ENCODE data around the gene DDX4.
"Not testable (repeated sequence)": the region's sequence is repeated elsewhere in the genome, so short reads cannot be mapped to it uniquely, and the experiment has no call there.

DDX4 gene

DNA sequence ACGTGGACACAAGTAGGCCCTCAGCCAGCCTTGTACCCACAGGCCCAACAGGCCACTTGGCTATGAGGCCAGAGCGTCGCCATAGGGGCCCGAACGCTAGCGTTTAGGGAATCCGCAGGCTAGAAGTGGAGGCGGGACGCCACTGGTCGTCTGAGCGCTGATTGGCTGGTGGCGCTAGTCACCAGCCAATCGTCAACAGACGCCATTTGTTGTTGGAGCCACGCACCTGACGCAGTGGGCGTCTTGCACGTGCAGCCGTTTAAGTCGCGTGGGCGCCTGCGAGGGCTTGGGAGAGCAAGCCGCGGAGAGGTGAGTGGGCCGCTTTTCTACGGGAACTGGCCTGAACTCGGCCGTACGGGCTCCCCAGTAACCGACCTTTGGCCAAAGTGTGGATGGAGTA lies at the start of gene DDX4:
DDX4 (plus strand) TSS at position 269 of the 400 bp plus-strand sequence. CDS start 903 bp downstream, outside the sequence.
- no peak for DNase-seq

DNA sequence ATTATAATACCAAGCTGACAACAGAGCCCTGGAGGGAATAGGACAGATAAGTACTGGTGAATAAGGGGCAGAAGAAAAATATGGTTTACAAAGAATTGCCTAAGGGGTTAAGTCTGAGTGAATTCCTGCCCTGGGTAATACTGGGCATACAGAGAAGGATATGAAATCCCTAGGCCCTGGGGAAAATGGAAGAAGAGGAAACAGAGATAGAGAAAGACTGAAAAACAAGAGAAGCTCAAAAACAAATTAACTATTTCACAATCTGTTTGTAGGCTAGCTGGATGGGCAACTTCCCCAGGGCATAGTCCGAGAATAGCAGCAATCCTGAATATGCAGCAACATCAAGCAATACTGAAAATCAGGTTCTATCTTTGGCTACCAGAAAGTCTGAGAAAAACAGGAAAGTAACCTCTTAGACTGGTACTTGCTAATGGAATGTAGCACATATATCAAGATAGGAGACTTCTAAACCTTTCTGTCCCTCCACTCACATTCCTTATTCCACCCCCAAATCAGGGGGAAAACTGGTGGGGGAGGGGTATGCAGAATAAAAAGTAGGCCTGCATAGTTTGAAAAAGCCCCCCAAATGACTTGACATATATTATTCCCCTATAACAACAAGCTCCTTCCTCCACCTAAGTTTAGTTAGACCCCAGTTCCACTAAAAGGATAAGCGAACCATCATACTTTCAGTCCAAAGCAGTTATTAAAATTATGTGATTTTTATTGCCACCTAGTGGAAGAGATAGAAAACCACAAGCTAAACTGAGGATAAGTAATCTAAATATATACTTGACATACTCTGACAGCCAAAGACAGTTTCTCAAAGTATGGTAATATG lies 46.4 kb upstream of the DDX4 start:
- DNase-seq, result peak; percentile 34

GRCh38 chr5:55692106-55692417 lies 45.8 kb upstream of the DDX4 start:
- no peak for DNase-seq

GRCh38 chr5:55692509-55692908 lies 45.4 kb upstream of the DDX4 start:
- no peak for DNase-seq

DNA sequence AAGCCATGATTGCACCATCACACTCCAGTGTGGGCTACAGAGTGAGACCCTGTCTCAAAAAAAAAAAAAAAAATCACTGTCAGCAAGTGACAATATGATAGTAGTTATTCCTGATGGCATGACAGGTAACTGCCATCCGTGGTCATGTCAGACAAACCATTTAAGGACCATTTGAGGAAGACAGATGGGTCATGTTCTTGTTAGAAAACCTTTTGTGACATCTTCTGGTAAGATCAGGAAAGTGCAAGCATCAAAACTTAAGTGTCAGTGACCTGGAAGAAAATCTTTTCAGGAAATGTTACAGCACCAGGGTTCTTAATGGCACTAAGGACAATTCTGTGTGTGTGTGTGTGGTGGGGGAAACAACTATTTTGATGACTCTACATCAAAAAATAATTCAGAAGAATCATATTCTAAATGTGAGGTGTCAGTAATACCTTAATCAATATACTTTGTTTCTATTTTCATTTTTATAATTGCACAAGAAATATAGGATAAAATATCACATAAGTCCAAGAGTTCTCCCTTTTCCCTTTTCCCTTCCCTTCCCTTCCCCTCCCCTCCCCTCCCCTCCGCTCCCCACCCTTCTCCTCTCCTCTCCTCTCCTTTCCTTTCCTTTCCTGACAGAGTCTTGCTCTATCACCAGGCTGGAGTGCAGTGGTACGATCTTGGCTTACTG lies 43.6 kb upstream of the DDX4 start:
- DNase-seq, result no peak

GRCh38 chr5:55696704-55697103 lies 41.2 kb upstream of the DDX4 start:
- not testable (repeated sequence) for DNase-seq

DNA sequence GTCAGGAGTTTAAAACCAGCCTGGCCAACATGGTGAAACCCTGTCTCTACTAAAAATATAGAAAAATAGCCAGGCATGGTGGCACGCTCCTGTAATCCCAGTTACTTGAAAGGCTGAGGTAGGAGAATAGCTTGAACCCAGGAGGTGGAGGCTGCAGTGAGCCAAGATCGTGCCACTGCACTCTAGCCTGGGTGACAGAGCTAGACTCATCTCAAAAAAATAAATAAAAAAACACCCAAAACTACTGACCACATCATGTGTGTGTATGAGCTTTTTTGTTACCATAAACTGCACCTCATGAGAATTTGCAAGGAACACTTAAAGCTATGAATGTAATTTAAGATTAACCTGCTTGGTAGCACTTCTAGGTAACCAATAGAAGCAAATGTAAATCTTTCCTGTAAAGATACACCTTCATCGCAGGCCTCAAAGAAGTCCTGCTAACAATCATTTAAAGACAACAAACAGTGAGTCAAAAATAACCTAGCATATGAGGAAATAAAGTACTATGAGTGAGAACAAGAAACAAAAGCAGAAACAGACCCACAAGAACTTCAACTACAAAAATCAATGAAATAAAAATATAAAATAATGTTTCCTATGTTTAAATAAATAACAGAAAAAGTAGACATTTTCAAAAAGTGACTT lies 38.7 kb upstream of the DDX4 start:
- no peak for DNase-seq

GRCh38 chr5:55700745-55701144 lies 37.1 kb upstream of the DDX4 start:
- no peak for DNase-seq

GRCh38 chr5:55701462-55702103 lies 36.3 kb upstream of the DDX4 start:
- DNase-seq, result no peak

DNA sequence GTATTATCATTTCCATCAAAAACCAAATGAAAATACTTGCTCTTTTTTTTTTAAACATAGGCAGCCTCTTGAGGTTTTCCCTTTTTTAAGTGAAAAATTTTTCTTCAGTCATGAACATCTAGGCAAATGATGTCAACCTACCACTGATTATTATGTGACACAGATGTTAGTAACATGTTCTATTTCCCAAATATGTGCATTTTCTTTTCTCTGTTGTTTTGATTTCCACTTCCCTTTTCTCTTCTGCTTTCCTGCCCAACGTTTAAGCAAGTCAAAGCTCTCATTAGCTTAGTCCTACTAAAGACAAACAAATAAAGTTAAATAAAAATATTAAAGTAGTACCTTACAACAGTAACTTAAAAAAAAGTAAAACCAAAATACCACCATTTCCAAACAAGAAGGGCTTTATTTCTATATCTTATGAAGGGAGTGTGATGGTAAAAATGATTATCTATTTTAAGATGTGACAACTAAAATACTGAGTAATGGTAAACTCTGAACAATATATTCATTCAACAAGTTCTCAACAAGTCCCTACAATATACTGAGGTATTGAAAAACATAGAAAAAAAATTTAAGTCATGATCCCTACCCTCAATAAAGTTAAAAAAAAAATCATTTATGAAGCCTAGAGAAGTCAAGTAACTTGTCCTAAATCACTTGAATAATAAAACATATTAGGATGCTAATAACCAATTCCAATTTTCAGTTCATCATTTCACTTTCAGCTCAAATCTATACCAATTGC lies 35.1 kb upstream of the DDX4 start:
- DNase-seq, result no peak

DNA sequence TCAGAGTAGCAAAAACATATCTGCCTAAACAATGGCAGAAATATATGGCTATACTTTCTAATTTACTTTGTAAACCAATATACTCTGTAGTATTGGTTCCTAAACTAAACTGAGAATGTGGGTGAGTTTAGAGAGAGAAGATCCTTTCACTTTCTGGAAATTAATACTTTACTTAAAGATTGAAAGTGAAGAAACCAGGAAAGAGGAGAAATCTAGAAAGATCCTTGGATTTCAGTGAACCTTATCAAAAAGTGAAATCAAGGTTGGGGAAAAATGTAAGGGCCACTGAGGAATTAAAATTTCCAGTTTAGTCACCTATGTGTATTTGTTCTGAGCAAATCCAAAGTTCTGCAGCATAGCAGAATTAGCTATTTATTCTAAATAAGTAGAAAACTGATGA lies 31.6 kb upstream of the DDX4 start:
- no peak for DNase-seq

DNA sequence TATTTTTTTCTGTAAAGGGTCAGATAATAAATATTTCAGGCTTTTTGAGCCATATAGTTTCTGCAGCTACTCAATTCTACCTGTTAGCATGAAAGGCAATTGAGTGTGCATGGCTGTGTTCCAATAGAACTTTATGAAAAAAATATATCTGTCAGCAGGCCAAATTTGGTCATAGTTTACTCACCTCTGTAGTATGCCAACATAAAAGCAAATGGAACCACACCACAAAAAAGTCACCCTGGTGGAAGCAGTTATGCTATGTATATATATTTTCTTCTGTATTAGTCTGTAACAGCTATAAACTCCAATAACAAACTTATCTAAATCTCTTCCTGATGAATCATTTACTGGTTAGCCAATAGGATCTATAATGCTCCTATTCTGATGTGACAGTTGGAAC lies 29.1 kb upstream of the DDX4 start:
- no peak for DNase-seq

- no peak for DNase-seq
Measured at GRCh38 chr5:55711507-55712022, 26.3 kb upstream of the DDX4 start.

- DNase-seq, result peak; percentile 89
Measured at GRCh38 chr5:55712023-55712859, 25.6 kb upstream of the DDX4 start, which contains the start of gene SLC38A9. Gene SLC38A9 (minus strand): TSS chr5:55712324. CDS start chr5:55697958, 14,366 bp downstream.

- DNase-seq, result no peak
Measured at GRCh38 chr5:55713871-55714270, 24.0 kb upstream of the DDX4 start.

DNA sequence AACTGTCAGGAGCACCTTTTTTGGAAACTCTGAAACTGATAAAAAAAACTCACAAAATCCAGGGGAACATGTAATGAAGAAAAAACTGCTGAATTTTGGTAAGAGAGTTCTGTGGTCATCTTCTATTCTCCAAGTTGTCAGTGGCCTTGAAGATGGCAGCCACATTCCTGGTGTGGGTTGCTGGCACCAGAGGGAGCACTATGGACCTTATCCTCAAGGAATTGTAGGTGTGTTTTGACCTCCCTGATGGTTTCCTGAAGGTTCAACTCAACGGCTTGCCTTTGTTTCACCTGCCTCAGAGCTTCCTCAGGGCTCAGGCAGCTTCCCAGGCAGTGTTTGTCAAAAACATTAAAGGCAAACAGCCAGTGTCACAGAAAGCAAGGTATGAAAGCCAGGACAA lies 23.5 kb upstream of the DDX4 start:
- DNase-seq, result no peak

- no peak for DNase-seq
Measured at GRCh38 chr5:55714749-55715148, 23.1 kb upstream of the DDX4 start.

DNA sequence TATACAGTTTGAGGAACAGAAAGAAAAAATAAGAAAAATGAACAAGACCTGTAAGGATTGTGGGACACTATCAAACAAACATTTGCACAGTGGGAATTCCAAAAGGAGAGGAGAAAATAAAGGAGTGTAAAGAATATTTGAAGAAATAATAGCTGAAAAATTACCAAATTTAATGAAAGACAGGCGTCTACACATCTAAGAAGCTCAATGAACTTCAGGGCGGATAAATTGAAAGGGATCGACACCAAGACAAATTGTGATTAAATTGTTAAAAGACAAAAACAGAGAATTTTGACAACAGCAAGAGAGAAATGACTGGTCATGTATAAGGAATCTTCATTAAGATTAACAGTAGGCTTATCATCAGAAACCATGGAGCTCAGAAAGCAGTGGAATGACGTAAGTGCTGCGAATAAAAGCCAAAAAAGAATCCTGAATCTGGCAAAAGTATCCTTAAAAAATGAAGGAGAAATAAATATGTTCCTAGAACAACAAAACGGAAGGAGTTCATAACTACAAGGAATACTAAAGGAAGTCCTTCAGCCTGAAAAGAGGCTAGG lies 22.3 kb upstream of the DDX4 start:
- no peak for DNase-seq

DNA sequence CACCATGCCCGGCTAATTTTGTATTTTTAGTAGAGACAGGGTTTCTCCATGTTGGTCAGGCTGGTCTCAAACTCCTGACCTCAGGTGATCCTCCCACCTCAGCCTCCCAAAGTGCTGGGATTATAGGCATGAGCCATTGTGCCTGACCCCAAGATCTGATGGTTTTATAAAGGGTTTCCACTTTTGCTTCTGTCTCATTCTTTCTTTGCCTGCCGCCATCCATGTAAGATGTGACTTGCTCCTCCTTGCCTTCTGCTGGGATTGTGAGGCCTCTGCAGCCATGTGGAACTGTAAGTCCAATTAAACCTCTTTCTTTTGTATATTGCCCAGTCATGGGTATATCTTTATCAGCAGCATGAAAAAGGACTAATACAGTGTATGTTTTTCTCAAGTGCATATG lies 18.8 kb upstream of the DDX4 start:
- not testable (repeated sequence) for DNase-seq

DNA sequence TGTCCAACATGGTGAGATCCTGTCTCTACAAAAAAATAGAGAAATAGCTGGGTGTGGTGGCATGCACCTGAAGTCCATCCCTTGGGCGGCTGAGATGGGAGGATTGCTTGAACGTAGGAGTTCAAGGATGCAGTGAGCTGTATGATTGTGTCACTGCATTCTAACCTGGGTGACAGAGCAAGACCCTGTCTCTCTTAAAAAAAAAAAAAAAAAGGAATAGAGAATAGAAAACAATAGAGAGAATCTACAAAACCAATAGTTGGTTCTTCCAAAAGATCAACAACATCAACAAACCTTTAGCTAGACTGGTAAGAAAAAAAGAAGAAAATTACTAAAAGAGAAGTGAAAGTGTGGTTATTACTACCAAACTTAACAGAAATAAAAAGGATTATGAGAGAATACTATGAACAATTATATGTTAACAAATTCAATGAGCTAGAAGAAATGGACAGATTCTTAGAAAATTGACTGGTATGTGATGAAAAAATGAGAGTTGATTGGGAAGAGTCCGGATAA lies 17.6 kb upstream of the DDX4 start:
- no peak for DNase-seq

DNA sequence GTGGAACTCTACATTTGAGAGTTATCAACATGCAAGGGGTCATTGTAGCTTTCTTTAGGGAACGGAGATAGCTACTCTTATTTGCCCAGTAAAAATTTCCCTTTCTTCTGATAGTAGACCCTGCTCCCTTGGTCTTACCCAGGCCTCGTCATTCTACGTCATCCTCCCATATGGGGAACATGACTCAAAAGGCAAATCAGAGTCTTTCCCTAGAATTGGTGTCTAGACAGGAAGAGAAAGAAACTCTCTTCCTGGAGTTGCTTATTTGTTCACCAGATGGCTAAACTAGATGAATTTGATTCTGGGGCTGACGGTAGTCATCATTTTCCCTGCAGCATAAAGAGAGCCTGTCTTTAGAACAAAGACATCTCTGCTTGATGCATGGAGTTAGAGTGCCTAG lies 13.6 kb upstream of the DDX4 start:
- no peak for DNase-seq
